Astrocyte of the cerebellum (primary cell): ENCODE results near the gene KLHL7.
"Not testable (repeated sequence)": the region's sequence is repeated elsewhere in the genome, so short reads cannot be mapped to it uniquely, and the experiment has no call there.

Experiments used
- DNase-seq: peaks from one replicate; pipeline ENCODE4 v3.0.0-alpha.2; 2011; ENCODE audit warnings: low read depth
- H3K4me3 ChIP-seq: 2 replicates; pipeline ENCODE4 v1.5.1; 2011; ENCODE audit warnings: mild to moderate bottlenecking, low read depth, low read length, moderate library complexity
- in situ Hi-C: cut with HindIII; loops from 2 replicates; pipeline ENCODE4 v1.10.0; 2017; ENCODE audit warnings: low sequenced_read_pairs
- TF ChIP-seq, protein P1 (sequence below): IDR thresholded peaks from 2 replicates; pipeline ENCODE4 v1.5.1; 2012; ENCODE audit warnings: low read length, low read depth, moderate library complexity, mild to moderate bottlenecking; ENCODE audit errors: missing control alignments

KLHL7 gene

GRCh38 chr7:23115991-23116390 lies 10.4 kb downstream of the KLHL7 start:
- in situ Hi-C loops: no loop called here
- no peak for DNase-seq
- TF ChIP-seq, protein P1, sequence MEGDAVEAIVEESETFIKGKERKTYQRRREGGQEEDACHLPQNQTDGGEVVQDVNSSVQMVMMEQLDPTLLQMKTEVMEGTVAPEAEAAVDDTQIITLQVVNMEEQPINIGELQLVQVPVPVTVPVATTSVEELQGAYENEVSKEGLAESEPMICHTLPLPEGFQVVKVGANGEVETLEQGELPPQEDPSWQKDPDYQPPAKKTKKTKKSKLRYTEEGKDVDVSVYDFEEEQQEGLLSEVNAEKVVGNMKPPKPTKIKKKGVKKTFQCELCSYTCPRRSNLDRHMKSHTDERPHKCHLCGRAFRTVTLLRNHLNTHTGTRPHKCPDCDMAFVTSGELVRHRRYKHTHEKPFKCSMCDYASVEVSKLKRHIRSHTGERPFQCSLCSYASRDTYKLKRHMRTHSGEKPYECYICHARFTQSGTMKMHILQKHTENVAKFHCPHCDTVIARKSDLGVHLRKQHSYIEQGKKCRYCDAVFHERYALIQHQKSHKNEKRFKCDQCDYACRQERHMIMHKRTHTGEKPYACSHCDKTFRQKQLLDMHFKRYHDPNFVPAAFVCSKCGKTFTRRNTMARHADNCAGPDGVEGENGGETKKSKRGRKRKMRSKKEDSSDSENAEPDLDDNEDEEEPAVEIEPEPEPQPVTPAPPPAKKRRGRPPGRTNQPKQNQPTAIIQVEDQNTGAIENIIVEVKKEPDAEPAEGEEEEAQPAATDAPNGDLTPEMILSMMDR: no peak
- no peak overlapping the region for H3K4me3 ChIP-seq

DNA sequence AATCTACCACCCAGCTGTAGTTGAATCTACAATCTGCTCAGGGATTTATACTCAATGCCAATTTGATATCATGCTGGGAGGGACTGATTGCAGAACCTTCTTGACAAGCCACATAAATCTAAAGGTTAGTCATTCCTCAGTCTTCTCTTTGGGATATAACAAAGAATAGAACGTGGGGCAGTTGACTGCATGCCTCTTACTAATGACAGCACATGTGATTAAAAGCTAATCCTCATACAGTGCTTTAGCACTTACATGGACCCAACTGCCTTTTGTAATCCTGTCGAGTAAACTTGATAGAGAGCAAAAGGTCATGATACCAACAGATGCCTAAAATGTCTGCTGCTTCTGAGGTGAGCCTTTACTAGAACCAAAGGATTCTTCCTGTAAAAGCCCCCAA lies 12.3 kb downstream of the KLHL7 start:
- no peak overlapping the region for H3K4me3 ChIP-seq
- DNase-seq: no peak
- in situ Hi-C loops: no loop called here
- TF ChIP-seq, protein P1: no peak

DNA sequence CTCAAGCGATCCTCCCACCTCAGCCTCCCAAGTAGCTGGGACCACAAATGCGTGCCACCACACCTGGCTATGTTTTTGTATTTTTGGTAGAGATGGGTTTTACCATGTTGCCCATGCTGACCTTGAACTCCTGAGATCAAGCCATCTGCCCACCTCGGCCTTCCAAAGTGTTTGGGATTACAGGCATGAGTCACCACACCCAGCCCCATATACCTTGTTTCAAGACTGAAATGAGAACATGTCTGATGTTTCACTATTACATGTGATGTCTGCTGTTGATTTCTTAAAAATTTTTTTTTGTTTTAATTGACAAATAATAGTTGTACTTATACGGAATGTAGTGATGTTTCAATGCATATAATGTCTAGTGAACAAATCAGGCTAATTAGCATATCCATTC lies 14.5 kb downstream of the KLHL7 start:
- in situ Hi-C loops: no loop called here

GRCh38 chr7:23121165-23121564 lies 15.6 kb downstream of the KLHL7 start:
- TF ChIP-seq, protein P1: no peak
- H3K4me3 ChIP-seq: no peak overlapping the region
- no peak for DNase-seq
- in situ Hi-C loops: no loop called here

More for the DNA sequence above, 14.5 kb downstream of the KLHL7 start:
- no peak overlapping the region for H3K4me3 ChIP-seq
- no peak for DNase-seq
- TF ChIP-seq, protein P1: no peak

DNA sequence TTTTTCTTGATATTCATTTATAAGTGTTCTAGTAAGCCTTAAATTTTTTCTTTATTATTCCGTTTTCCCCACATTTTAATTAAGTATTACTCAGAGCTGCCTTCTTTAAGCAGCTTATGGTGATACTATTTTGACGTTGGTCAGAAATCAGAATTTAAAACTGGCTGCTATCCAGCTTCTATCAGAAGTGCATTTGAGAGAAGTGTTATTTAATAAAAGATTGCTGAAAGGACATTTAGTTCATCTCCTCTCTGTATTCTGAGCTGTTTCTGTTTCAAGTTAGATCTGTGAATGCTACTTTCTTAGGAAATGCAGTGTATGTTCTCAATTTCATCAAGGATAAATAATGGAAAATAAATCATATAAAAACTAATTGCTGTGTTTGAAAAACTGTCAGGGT lies 17.4 kb downstream of the KLHL7 start:
- H3K4me3 ChIP-seq: no peak overlapping the region
- DNase-seq: no peak
- TF ChIP-seq, protein P1: no peak
- in situ Hi-C loops: no loop called here

DNA sequence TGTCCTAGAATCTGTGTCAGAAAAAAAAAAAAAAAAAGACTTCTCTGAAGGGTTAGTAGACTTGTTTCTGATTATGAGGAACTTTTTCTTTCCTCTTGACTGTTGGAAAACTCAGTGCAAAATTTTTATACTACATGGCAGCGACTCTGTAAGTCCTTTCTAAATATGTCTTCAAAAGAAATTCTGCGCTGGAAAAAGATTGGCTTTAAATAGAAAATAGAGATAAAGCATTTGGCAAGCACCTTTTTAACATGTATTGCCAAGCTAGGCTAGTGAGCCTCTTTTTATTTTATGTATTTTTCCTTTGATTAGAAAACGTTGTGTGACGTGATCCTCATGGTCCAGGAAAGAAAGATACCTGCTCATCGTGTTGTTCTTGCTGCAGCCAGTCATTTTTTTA lies 17.9 kb downstream of the KLHL7 start:
- TF ChIP-seq, protein P1: no peak
- DNase-seq: no peak
- no peak overlapping the region for H3K4me3 ChIP-seq
- in situ Hi-C loops: no loop called here

GRCh38 chr7:23129036-23129435 lies 23.5 kb downstream of the KLHL7 start:
- no peak overlapping the region for H3K4me3 ChIP-seq
- in situ Hi-C loops: no loop called here
- TF ChIP-seq, protein P1: no peak
- no peak for DNase-seq

- in situ Hi-C loops, H3K4me3 ChIP-seq, DNase-seq: not testable (repeated sequence)
Measured at GRCh38 chr7:23131799-23132198, 26.2 kb downstream of the KLHL7 start.
